H9 (cell line): Measurements from ENCODE around the gene F2R. TPM values are rescaled to one million over a fixed set of nuclear protein-coding genes. Genes with fewer than 3 reads are reported as not detected.

Source experiments
- DNase-seq: peaks from one replicate; pipeline ENCODE4 v3.0.0-alpha.2; 2017
- H2AFZ ChIP-seq: one replicate; pipeline ENCODE4 v1.6.1; 2013; ENCODE audit warnings: mild to moderate bottlenecking, low read length, control low read depth, moderate library complexity
- H2AK5ac ChIP-seq: 2 replicates; pipeline ENCODE4 v1.6.1; 2013; ENCODE audit warnings: low read length, control low read depth, mixed read lengths; ENCODE audit not compliant: insufficient read length
- H2BK120ac ChIP-seq: one replicate; pipeline ENCODE4 v1.6.1; 2013; ENCODE audit warnings: low read depth, mild to moderate bottlenecking, low read length, control low read depth, inconsistent platforms; ENCODE audit not compliant: poor library complexity, severe bottlenecking
- H2BK12ac ChIP-seq: 2 replicates; pipeline ENCODE4 v1.6.1; 2013; ENCODE audit warnings: low read length, control low read depth, mixed read lengths, low read depth; ENCODE audit not compliant: insufficient read length
- H2BK15ac ChIP-seq: 2 replicates; pipeline ENCODE4 v1.6.1; 2013; ENCODE audit warnings: low read depth, low read length, control low read depth
- H2BK20ac ChIP-seq: one replicate; pipeline ENCODE4 v1.6.1; 2013; ENCODE audit warnings: low read depth, mild to moderate bottlenecking, low read length, control low read depth, inconsistent platforms; ENCODE audit not compliant: poor library complexity, severe bottlenecking
- H2BK5ac ChIP-seq: 2 replicates; pipeline ENCODE4 v1.6.1; 2013; ENCODE audit warnings: low read length, control low read depth, mixed read lengths; ENCODE audit not compliant: insufficient read length
- H3K14ac ChIP-seq: 2 replicates; pipeline ENCODE4 v1.6.1; 2013; ENCODE audit warnings: low read length, control low read depth; ENCODE audit not compliant: insufficient read depth
- H3K18ac ChIP-seq: 2 replicates; pipeline ENCODE4 v1.6.1; 2013; ENCODE audit warnings: low read depth, mild to moderate bottlenecking, mixed read lengths, low read length, control low read depth; ENCODE audit not compliant: insufficient read length
- H3K23ac ChIP-seq: 2 replicates; pipeline ENCODE4 v1.6.1; 2013; ENCODE audit warnings: low read length, control low read depth, mixed read lengths, low read depth; ENCODE audit not compliant: insufficient read length
- H3K23me2 ChIP-seq: 2 replicates; pipeline ENCODE4 v1.6.1; 2013; ENCODE audit warnings: low read depth, mild to moderate bottlenecking, mixed read lengths, low read length, control low read depth; ENCODE audit not compliant: insufficient read length, poor library complexity, severe bottlenecking
- H3K27ac ChIP-seq: 2 replicates; pipeline ENCODE4 v1.5.1; 2013; ENCODE audit warnings: low read length, control low read depth, mixed read lengths, low read depth; ENCODE audit not compliant: insufficient read length
- H3K27me3 ChIP-seq: 2 replicates; pipeline ENCODE4 v1.6.1; 2013; ENCODE audit warnings: low read length, control low read depth, inconsistent platforms; ENCODE audit not compliant: insufficient read depth
- H3K4ac ChIP-seq: 2 replicates; pipeline ENCODE4 v1.6.1; 2013; ENCODE audit warnings: low read depth, mild to moderate bottlenecking, control low read depth, inconsistent platforms, low read length, moderate library complexity
- H3K4me1 ChIP-seq: 2 replicates; pipeline ENCODE4 v1.6.1; 2013; ENCODE audit warnings: low read length, control low read depth, inconsistent platforms; ENCODE audit not compliant: insufficient read depth
- H3K4me2 ChIP-seq: 2 replicates; pipeline ENCODE4 v1.6.1; 2013; ENCODE audit warnings: low read length, control low read depth, mixed read lengths; ENCODE audit not compliant: insufficient read length, insufficient read depth
- H3K56ac ChIP-seq: 2 replicates; pipeline ENCODE4 v1.6.1; 2013; ENCODE audit warnings: low read depth, mild to moderate bottlenecking, mixed read lengths, low read length, control low read depth; ENCODE audit not compliant: insufficient read length
- H3K79me1 ChIP-seq: 2 replicates; pipeline ENCODE4 v1.6.1; 2013; ENCODE audit warnings: low read depth, mild to moderate bottlenecking, moderate library complexity, low read length, control low read depth, inconsistent platforms; ENCODE audit not compliant: insufficient read depth, poor library complexity, severe bottlenecking
- H3K79me2 ChIP-seq: 2 replicates; pipeline ENCODE4 v1.6.1; 2013; ENCODE audit warnings: low read length, control low read depth, inconsistent platforms; ENCODE audit not compliant: insufficient read depth
- H3K9ac ChIP-seq: 2 replicates; pipeline ENCODE4 v1.6.1; 2013; ENCODE audit warnings: low read length, control low read depth, mixed read lengths; ENCODE audit not compliant: insufficient read length; ENCODE audit errors: extremely low read depth
- H3K9me3 ChIP-seq: one replicate; pipeline ENCODE4 v1.6.1; 2013; ENCODE audit warnings: low read depth, low read length, inconsistent platforms; ENCODE audit not compliant: control insufficient read depth
- H3T11ph ChIP-seq: one replicate; pipeline ENCODE4 v1.6.1; 2013; ENCODE audit warnings: mild to moderate bottlenecking, low read length, control low read depth, inconsistent platforms
- H4K20me1 ChIP-seq: one replicate; pipeline ENCODE4 v1.6.1; 2013; ENCODE audit not compliant: control insufficient read depth, insufficient read length, insufficient read depth
- H4K5ac ChIP-seq: 2 replicates; pipeline ENCODE4 v1.6.1; 2013; ENCODE audit warnings: low read depth, mild to moderate bottlenecking, mixed read lengths, low read length, control low read depth; ENCODE audit not compliant: insufficient read length
- H4K8ac ChIP-seq: replicated peaks from 2 replicates; pipeline ENCODE4 v1.6.1; 2013; ENCODE audit warnings: low read length, control low read depth, mixed read lengths, low read depth; ENCODE audit not compliant: insufficient read length
- H4K91ac ChIP-seq: 2 replicates; pipeline ENCODE4 v1.6.1; 2013; ENCODE audit warnings: low read depth, mild to moderate bottlenecking, moderate library complexity, mixed read lengths, low read length, control low read depth; ENCODE audit not compliant: insufficient read length
- H3K27ac Mint-ChIP-seq, 3 experiments: 2 replicates in 2 of 3; 3 replicates in 1 of 3; pipeline ENCODE4 v1.8.0; 2020 to 2021; ENCODE audit warnings: mixed read lengths in 3 of 3, mild to moderate bottlenecking in 1 of 3, moderate library complexity in 1 of 3
- H3K27me3 Mint-ChIP-seq: 2 replicates; pipeline ENCODE4 v1.8.0; 2021; ENCODE audit warnings: low read depth, mild to moderate bottlenecking, moderate library complexity, mixed read lengths
- H3K36me3 Mint-ChIP-seq, 3 experiments: 2 replicates in 2 of 3; 3 replicates in 1 of 3; pipeline ENCODE4 v1.8.0; 2020 to 2021; ENCODE audit warnings: low read depth in 3 of 3, mixed read lengths in 3 of 3; ENCODE audit not compliant: insufficient read depth in 1 of 3
- H3K4me1 Mint-ChIP-seq, 2 experiments: 2 replicates each; pipeline ENCODE4 v1.8.0; 2020; ENCODE audit warnings: mixed read lengths in 2 of 2
- H3K4me3 Mint-ChIP-seq, 2 experiments: 2 replicates in 1 of 2; 3 replicates in 1 of 2; pipeline ENCODE4 v1.8.0; 2020 to 2021; ENCODE audit warnings: mild to moderate bottlenecking in 2 of 2, mixed read lengths in 2 of 2, moderate library complexity in 1 of 2
- H3K9me3 Mint-ChIP-seq, 2 experiments: 2 replicates in 1 of 2; 3 replicates in 1 of 2; pipeline ENCODE4 v1.8.0; 2020; ENCODE audit warnings: mild to moderate bottlenecking in 2 of 2, mixed read lengths in 2 of 2, moderate library complexity in 1 of 2
- WGBS: extraction: QIAGEN DNeasy Blood & Tissue Kit; methylation state at CpG from one replicate; pipeline ENCODE4 v1.1.7; 2013; ENCODE audit warnings: missing lambda C conversion rate, low lambda C conversion rate, mixed read lengths; ENCODE audit not compliant: insufficient read length; ENCODE audit errors: extremely low coverage; 5-methylcytosine and 5-hydroxymethylcytosine counted together
- total RNA-seq: library from RNA; stranded (reverse); gene quantifications from 2 replicates; pipeline ENCODE4 v1.2.1, GENCODE V29; 2021
- TF ChIP-seq, protein P1 (sequence below): fragments of 200-600 bp; sonication (generic); conservative IDR thresholded peaks from 3 replicates; pipeline ENCODE4 v1.8.0; 2021; ENCODE audit warnings: antibody characterized with exemption, mild to moderate bottlenecking

Gene F2R
- total RNA-seq, 1 experiment from 2014 or later = 14.8 TPM

DNA sequence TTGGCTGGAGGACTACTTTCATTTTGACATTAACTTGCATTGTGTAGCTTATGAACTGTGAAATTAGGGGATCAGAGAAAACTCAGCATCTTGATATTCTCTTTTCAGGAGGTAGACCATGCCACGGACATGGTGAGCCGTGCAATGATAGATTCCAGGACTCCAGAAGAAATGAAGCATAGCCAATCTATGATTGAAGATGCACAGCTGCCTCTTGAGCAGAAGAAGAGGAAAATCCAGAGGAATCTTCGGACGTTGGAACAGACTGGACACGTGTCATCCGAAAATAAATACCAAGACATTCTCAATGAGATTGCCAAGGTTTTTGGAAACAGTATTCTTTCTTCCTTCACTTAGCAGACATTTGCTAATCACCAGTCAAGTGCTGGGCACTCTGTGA lies 20.6 kb upstream of the F2R start:
- Histone ChIP-seq H2BK5ac (no peak overlapping the region), H2BK120ac (no peak overlapping the region), H3K4ac (no peak overlapping the region), H4K91ac (no peak overlapping the region), H3K23me2 (no peaks in the 10 kb centered on the region), H3K79me1 (no peaks in the 10 kb centered on the region), H3K56ac (no peak overlapping the region), H4K8ac (no peak overlapping the region), H2BK20ac (no peak overlapping the region), H2BK12ac (no peak overlapping the region), H3T11ph (no peak overlapping the region), H3K27ac (no peak overlapping the region), H3K14ac (no peak overlapping the region), H3K18ac (no peak overlapping the region), H3K9ac (no peak overlapping the region), H3K4me2 (no peak overlapping the region), H2AK5ac (no peak overlapping the region), H4K20me1 (no peaks in the 10 kb centered on the region), H2AFZ (no peak overlapping the region), H3K23ac (no peak overlapping the region), H2BK15ac (no peak overlapping the region), H3K4me1 (no peaks in the 10 kb centered on the region), H3K79me2 (no peaks in the 10 kb centered on the region), H3K27me3 (no peaks in the 10 kb centered on the region), H4K5ac (no peak overlapping the region), H3K9me3 (no peaks in the 10 kb centered on the region)
- TF ChIP-seq, protein P1, sequence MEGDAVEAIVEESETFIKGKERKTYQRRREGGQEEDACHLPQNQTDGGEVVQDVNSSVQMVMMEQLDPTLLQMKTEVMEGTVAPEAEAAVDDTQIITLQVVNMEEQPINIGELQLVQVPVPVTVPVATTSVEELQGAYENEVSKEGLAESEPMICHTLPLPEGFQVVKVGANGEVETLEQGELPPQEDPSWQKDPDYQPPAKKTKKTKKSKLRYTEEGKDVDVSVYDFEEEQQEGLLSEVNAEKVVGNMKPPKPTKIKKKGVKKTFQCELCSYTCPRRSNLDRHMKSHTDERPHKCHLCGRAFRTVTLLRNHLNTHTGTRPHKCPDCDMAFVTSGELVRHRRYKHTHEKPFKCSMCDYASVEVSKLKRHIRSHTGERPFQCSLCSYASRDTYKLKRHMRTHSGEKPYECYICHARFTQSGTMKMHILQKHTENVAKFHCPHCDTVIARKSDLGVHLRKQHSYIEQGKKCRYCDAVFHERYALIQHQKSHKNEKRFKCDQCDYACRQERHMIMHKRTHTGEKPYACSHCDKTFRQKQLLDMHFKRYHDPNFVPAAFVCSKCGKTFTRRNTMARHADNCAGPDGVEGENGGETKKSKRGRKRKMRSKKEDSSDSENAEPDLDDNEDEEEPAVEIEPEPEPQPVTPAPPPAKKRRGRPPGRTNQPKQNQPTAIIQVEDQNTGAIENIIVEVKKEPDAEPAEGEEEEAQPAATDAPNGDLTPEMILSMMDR = no peak
- no CpG with 5 or more reads among the region's 6 CpGs for WGBS
- Mint-ChIP-seq H3K9me3 (no peaks in the 10 kb centered on the region), H3K36me3 (peaks cover 0 to 5% (median 5%) of the 10 kb centered on the region in 3 experiments; a peak in 3 of 7 replicates), H3K27me3 (no peaks in the 10 kb centered on the region), H3K4me1 (no peaks in the 10 kb centered on the region), H3K4me3 (no peak overlapping the region), H3K27ac (no peak overlapping the region)
- no peak for DNase-seq
